Fibroblast of peridontal ligament (primary cell): ENCODE results near the gene UBE2G2.

Source experiments
- DNase-seq: peaks from one replicate; pipeline ENCODE4 v3.0.0-alpha.2; 2010; ENCODE audit errors: extremely low read depth

The UBE2G2 gene

DNA sequence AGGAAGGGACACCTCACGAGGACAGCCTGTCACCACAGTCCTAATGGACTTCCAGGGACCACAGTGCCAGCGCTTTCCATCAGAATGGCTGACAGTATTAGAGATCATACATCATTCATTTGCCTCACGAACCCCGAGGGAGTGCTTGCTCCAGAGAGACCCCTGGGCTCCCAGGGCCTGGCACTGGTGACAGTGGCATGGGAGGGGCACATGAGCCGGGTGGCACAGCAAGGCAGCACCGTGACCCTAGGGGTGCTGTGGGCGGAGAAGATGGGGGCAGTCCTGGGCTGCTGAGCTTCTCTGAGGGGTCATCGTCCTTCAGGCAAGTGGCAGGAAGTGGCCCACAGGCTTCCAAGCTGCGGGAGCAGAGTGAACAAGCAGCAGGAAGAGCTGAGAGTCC lies 73.9 kb downstream of the UBE2G2 start:
- DNase-seq, result no peak

- no peak for DNase-seq
These were observed 74.3 kb downstream of the UBE2G2 start for GRCh38 chr21:44727321-44727720.

DNA sequence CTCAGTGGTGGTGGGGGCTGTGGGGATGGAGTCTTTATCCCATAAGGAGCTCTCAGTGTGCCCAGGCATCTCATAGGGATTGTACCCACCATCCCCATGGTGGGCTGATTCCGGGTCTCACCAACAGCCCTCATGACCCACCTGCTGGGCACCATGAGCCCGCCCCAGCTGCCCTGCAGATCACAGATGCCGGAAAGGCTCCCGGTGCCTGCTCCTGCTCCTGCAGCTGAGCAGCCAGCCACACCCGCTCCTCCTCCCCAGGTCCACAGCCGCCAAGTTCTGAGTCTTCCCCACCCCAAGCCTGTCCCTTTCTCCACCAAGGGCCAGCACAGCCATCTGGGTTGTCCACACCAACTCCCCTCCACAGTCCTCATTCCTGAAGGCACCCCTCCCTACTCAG lies 74.8 kb downstream of the UBE2G2 start:
- no peak for DNase-seq

DNA sequence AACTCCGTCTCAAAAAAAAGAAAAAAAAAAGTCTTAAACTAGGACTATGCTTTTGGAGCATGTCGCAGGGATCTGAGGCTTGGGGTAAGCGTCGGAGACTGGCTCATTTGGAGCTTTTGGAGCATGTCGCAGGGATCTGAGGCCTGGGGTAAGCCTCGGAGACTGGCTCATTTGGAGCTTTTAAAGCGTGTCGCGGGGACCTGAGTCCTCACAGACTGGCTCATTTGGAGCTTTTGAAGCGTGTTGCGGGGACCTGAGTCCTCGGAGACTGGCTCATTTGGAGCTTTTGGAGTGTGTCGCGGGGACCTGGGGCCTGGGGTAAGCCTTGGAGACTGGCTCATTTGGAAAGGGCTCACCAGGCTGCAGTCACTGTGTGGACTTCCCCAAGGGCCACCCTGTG lies 76.7 kb downstream of the UBE2G2 start:
- no peak for DNase-seq

DNA sequence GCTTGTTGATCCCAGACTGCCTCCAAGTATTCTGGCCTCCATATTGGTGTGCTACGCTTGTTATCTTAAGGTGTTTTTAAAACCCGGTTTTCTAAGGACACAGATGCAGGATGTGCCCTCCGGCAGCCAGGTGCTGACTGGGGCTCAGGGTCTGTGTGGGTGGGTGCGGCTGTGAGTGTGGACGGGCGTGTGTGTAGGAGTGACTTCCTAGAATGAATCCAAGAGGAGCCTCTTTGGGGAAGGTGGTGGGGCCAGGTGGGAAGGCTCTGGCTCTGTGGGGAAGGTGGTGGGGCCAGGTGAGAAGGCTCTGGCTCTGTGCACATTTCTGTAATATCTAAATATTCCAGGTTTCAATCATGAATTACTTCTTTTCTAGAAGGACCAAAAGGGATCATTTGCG lies 77.4 kb downstream of the UBE2G2 start:
- DNase-seq, result no peak

DNA sequence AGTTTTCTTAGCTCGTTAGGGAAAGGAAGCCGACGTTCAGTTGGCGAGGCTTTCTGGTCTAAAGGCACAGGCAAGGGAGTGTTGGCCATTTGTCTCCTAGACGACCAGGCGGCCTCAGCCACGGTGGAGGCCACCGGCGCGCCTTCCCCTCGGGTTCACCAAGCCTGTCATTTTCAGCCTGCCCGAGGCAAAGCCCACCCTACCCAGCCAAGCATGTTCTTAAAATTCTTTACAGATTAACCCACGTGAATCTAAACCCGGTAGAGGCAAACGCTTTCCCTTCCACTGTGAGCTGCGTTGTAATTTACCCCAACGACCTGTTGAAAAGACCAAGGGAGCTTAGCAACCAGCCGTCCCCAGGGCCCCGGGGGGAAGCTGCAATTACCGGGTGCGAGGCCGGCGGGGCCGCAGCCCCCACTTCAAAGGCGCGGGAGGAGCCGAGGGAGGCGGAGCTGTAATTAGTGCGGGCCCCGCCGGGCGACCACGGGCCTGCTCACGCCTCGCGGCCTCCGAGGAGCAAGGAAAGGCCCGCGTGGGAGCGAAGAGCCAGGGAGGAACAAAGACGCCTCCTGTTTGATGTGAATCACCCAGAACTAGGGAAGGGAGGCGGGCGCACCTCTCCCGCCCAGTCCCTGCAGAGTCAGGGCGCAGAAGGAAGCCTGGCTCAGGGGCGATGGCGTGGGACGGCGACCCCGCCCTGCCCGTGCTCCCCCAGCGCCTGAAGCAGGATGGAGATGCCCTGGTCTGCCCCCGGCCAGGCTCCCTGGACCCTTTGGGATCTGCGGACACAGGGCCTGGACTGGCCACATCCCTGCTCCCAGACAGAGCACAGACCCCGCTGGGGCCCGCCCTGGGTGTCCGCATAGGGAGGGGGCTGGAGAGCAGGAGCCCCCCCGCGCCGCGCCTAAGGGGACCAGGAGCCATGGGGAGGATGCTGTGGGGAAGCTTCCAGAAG lies 78.2 kb downstream of the UBE2G2 start:
- DNase-seq, result no peak

DNA sequence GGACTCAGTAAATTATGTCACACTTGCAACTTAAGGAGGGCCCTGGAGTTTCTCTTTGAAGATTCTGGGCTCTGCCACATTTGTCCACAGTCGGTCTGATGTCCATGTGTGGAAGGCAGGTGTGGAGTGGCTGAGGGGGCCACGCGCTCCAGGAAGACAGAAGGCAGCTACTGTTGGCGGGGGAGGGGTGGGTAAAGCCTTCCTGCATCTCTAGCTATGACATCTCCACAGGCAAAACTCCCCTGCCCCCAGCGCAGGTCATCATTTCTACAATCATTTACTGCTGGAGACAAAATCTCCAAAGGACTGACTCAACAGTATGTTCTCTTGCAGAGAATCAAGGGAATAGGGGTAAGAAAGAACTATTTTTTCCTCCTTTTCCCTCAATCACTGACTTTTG lies 78.9 kb downstream of the UBE2G2 start:
- no peak for DNase-seq

DNA sequence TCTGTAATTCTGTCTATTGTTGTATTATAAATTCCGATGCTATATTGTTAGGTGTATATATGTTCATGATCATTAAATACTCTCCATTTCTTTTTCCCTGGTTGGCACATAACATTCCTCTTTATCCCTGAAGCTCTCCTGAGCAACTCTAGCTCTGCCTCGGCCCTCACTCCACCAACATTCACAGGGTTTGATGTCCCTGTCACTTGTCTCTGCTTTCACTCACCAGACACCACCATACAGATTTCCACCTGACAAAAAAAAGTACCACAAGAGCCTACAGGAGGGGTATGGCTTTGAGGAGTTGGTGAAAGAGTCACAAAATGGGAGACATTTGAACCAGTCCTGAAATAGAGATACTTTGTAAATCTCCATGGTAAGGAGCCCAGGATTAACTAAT lies 81.5 kb downstream of the UBE2G2 start:
- no peak for DNase-seq
